K562 (cell line): ENCODE data around the gene TADA1. TPM values are rescaled to one million over a fixed set of nuclear protein-coding genes. Genes with fewer than 3 reads are reported as not detected.

Source experiments
- ARID1B ChIP-seq: fragments of 450-650 bp; IDR thresholded peaks from 2 replicates; pipeline ENCODE4 v1.6.1; 2016; ENCODE audit warnings: antibody characterized with exemption, mild to moderate bottlenecking, inconsistent platforms
- NCOA2 ChIP-seq, 2 experiments: fragments of 450-650 bp; IDR thresholded peaks; 2 replicates each; pipeline ENCODE4 v1.6.1; 2018; ENCODE audit warnings: mild to moderate bottlenecking in 2 of 2, moderate library complexity in 1 of 2; ENCODE audit not compliant: partially characterized antibody in 2 of 2
- TAF7 ChIP-seq: fragments of 450-650 bp; IDR thresholded peaks from 2 replicates; pipeline ENCODE4 v1.6.1; 2016; ENCODE audit warnings: missing genetic modification characterization, missing compliant biosample characterization
- polyA plus RNA-seq, 8 experiments: library from polyadenylated mRNA; depleted of rRNA in 4 of 8; stranded (reverse) in 5 of 8; unstranded in 3 of 8; fragments of >200 nt; fragmentation: Nextera tagmentation in 2 of 8; fragmentation: Illumina TruSeq in 1 of 8; extraction: Ambion mirVana in 2 of 8; extraction: Trizol in 1 of 8; gene quantifications; 2 replicates each; pipeline versions ENCODE4 v1.2.1 to v1.2.3, GENCODE V29; 2011 to 2014; ENCODE audit warnings: inconsistent platforms in 1 of 8, missing spikeins in 1 of 8
- total RNA-seq, 7 experiments: library from RNA; depleted of rRNA in 6 of 7; stranded (reverse); fragments of >200 nt in 6 of 7; fragmentation: Illumina TruSeq in 2 of 7; extraction: Trizol in 2 of 7; gene quantifications; 2 replicates each; pipeline versions ENCODE4 v1.2.1 to v1.2.3, GENCODE V29; 2011 to 2021; ENCODE audit warnings: low replicate concordance in 1 of 7
- TF ChIP-seq, protein P1 (sequence below), 2 experiments: fragments of 450-650 bp; IDR thresholded peaks; 2 replicates each; pipeline ENCODE4 v1.6.1; 2016; ENCODE audit warnings: mild to moderate bottlenecking in 2 of 2, borderline replicate concordance in 1 of 2, low read depth in 1 of 2, moderate library complexity in 1 of 2
- TF ChIP-seq, protein P2 (sequence below): fragments of 200-600 bp; sonication (generic); IDR thresholded peaks from one replicate; pipeline ENCODE4 v1.6.1; 2012; ENCODE audit warnings: mild to moderate bottlenecking, low read depth, low read length, inconsistent platforms
- TF ChIP-seq, protein P3 (sequence below), 2 experiments: fragments of 450-650 bp in 1 of 2; sonication (generic) in 1 of 2; formaldehyde crosslinking in 1 of 2; IDR thresholded peaks in 1 of 2; conservative IDR thresholded peaks in 1 of 2; 2 replicates each; pipeline versions ENCODE4 v1.6.1 to v1.8.1; 2016 to 2023; ENCODE audit warnings: mild to moderate bottlenecking in 2 of 2, moderate library complexity in 2 of 2, inconsistent platforms in 1 of 2, missing genetic modification reagents in 1 of 2

Gene TADA1
- total and polyA plus RNA-seq, 9 of the 15 experiments (the other 6 are each of a cell fraction or from before 2014, with no cell fraction given) = 15.9 to 76.5 (median 28.7) TPM

DNA sequence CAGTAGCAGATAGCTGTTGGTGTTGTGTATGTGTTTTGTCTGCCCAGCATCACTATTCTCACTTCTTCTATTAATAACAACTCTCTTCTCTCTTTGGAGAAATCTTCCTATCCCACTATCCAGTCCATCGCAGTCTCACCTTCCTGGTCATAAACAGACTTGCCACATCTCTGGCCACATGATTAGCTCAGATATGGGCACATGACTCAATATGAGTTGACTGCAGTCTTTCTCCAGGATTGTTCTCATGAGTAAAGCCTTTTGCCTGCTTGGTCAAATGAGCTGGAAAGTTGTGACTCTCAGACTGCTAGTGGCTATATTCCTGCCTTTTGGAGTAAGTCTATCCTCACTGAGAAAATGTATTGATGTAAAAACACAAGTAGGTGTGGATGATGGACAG lies 32.9 kb upstream of the TADA1 start (continued):
- TF ChIP-seq, protein P1, sequence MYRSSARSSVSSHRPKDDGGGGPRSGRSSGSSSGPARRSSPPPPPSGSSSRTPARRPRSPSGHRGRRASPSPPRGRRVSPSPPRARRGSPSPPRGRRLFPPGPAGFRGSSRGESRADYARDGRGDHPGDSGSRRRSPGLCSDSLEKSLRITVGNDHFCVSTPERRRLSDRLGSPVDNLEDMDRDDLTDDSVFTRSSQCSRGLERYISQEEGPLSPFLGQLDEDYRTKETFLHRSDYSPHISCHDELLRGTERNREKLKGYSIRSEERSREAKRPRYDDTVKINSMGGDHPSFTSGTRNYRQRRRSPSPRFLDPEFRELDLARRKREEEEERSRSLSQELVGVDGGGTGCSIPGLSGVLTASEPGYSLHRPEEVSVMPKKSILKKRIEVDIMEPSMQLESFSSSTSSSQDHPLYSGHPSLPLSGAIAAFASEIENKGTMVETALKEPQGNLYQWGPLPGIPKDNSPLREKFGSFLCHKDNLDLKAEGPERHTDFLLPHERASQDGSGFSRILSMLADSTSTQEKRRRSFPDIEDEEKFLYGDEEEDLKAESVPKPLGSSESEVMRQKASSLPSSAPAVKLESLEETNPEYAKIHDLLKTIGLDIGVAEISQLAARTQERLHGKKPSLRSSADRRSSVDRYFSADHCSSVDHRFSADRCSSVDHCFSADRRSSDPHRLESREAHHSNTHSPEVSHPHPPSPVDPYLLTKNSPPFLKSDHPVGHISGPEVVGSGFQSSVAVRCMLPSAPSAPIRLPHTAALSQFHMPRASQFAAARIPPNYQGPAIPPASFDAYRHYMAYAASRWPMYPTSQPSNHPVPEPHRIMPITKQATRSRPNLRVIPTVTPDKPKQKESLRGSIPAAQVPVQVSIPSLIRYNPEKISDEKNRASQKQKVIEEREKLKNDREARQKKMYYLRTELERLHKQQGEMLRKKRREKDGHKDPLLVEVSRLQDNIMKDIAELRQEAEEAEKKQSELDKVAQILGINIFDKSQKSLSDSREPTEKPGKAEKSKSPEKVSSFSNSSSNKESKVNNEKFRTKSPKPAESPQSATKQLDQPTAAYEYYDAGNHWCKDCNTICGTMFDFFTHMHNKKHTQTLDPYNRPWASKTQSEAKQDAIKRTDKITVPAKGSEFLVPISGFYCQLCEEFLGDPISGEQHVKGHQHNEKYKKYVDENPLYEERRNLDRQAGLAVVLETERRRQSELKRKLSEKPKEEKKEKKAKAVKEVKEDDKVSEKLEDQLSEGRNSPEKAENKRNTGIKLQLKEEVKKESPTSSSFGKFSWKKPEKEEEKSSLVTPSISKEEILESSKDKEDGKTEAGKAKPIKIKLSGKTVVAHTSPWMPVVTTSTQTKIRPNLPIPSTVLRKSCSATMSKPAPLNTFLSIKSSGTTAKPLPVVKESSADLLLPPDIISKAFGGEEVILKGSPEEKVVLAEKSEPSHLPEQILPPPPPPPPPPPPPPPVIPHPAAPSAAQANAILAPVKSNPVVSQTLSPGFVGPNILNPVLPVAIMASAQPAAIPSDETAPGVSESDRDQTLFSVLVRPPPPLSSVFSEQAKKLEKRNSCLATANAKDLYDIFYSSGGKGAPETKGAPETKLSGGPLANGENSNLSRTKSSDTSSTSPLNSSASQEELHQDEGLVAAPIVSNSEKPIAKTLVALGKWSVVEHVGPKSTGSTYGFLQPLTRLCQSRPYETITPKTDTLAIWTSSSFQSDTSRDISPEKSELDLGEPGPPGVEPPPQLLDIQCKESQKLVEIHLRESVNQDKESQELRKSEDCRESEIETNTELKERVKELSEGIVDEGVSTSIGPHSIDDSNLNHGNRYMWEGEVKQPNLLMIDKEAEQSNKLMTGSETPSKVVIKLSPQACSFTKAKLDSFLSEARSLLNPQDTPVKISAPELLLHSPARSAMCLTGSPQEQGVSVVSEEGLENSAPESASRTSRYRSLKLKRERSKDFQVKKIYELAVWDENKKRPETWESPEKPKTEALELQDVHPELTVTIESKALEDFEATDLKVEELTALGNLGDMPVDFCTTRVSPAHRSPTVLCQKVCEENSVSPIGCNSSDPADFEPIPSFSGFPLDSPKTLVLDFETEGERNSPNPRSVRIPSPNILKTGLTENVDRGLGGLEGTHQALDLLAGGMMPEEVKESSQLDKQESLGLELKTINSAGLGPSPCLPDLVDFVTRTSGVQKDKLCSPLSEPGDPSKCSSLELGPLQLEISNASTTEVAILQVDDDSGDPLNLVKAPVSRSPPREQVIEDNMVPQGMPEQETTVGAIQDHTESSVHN (IDR thresholded peaks at IDR 0.05; ENCODE audit: borderline replicate concordance in 1 of 2, low read depth in 1 of 2) = no peak
- TF ChIP-seq ARID1B (no peak), NCOA2 (IDR thresholded peaks at IDR 0.05; ENCODE audit: partially characterized antibody in 2 of 2) (no peak), TAF7 (tag) (no peak)
- TF ChIP-seq, protein P2, sequence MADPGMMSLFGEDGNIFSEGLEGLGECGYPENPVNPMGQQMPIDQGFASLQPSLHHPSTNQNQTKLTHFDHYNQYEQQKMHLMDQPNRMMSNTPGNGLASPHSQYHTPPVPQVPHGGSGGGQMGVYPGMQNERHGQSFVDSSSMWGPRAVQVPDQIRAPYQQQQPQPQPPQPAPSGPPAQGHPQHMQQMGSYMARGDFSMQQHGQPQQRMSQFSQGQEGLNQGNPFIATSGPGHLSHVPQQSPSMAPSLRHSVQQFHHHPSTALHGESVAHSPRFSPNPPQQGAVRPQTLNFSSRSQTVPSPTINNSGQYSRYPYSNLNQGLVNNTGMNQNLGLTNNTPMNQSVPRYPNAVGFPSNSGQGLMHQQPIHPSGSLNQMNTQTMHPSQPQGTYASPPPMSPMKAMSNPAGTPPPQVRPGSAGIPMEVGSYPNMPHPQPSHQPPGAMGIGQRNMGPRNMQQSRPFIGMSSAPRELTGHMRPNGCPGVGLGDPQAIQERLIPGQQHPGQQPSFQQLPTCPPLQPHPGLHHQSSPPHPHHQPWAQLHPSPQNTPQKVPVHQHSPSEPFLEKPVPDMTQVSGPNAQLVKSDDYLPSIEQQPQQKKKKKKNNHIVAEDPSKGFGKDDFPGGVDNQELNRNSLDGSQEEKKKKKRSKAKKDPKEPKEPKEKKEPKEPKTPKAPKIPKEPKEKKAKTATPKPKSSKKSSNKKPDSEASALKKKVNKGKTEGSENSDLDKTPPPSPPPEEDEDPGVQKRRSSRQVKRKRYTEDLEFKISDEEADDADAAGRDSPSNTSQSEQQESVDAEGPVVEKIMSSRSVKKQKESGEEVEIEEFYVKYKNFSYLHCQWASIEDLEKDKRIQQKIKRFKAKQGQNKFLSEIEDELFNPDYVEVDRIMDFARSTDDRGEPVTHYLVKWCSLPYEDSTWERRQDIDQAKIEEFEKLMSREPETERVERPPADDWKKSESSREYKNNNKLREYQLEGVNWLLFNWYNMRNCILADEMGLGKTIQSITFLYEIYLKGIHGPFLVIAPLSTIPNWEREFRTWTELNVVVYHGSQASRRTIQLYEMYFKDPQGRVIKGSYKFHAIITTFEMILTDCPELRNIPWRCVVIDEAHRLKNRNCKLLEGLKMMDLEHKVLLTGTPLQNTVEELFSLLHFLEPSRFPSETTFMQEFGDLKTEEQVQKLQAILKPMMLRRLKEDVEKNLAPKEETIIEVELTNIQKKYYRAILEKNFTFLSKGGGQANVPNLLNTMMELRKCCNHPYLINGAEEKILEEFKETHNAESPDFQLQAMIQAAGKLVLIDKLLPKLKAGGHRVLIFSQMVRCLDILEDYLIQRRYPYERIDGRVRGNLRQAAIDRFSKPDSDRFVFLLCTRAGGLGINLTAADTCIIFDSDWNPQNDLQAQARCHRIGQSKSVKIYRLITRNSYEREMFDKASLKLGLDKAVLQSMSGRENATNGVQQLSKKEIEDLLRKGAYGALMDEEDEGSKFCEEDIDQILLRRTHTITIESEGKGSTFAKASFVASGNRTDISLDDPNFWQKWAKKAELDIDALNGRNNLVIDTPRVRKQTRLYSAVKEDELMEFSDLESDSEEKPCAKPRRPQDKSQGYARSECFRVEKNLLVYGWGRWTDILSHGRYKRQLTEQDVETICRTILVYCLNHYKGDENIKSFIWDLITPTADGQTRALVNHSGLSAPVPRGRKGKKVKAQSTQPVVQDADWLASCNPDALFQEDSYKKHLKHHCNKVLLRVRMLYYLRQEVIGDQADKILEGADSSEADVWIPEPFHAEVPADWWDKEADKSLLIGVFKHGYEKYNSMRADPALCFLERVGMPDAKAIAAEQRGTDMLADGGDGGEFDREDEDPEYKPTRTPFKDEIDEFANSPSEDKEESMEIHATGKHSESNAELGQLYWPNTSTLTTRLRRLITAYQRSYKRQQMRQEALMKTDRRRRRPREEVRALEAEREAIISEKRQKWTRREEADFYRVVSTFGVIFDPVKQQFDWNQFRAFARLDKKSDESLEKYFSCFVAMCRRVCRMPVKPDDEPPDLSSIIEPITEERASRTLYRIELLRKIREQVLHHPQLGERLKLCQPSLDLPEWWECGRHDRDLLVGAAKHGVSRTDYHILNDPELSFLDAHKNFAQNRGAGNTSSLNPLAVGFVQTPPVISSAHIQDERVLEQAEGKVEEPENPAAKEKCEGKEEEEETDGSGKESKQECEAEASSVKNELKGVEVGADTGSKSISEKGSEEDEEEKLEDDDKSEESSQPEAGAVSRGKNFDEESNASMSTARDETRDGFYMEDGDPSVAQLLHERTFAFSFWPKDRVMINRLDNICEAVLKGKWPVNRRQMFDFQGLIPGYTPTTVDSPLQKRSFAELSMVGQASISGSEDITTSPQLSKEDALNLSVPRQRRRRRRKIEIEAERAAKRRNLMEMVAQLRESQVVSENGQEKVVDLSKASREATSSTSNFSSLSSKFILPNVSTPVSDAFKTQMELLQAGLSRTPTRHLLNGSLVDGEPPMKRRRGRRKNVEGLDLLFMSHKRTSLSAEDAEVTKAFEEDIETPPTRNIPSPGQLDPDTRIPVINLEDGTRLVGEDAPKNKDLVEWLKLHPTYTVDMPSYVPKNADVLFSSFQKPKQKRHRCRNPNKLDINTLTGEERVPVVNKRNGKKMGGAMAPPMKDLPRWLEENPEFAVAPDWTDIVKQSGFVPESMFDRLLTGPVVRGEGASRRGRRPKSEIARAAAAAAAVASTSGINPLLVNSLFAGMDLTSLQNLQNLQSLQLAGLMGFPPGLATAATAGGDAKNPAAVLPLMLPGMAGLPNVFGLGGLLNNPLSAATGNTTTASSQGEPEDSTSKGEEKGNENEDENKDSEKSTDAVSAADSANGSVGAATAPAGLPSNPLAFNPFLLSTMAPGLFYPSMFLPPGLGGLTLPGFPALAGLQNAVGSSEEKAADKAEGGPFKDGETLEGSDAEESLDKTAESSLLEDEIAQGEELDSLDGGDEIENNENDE = no peak
- TF ChIP-seq, protein P3, sequence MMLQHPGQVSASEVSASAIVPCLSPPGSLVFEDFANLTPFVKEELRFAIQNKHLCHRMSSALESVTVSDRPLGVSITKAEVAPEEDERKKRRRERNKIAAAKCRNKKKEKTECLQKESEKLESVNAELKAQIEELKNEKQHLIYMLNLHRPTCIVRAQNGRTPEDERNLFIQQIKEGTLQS (IDR thresholded peaks at IDR 0.05) = no peak
- TF ChIP-seq, protein P3 (CRISPR knock-in tag; conservative IDR thresholded peaks at IDR 0.05) = no peak
